HG03280 (cell line): Measurements from ENCODE around the gene CYP4F3.
"Not testable (repeated sequence)": the region's sequence is repeated elsewhere in the genome, so short reads cannot be mapped to it uniquely, and the experiment has no call there.

ENCODE experiments used
- ATAC-seq: cut with Tn5 transposase; IDR thresholded peaks from one replicate; pipeline ENCODE4 v1.9.1; 2021; ENCODE audit warnings: mild to moderate bottlenecking, moderate library complexity; ENCODE audit not compliant: unreplicated experiment

Gene CYP4F3

DNA sequence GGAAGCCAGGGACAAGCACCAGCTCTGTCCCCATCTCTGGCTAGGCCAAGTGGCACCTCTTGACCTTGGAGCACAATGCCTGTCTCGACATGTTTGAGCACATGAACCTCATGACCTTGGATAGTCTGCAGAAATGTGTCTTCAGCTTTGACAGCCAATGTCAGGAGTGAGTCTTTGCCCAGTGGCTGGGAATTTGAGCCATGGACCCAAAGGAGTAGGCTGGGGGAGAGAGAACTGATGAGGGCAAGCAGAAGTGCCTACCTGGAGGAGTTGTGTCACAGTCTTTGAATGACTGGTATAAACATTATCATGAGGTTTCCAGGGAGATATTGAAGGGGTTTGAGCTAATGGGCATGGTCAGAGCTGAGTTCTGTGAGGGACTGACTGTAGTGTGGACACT, 25.5 kb downstream of the CYP4F3 start:
- no peak for ATAC-seq

DNA sequence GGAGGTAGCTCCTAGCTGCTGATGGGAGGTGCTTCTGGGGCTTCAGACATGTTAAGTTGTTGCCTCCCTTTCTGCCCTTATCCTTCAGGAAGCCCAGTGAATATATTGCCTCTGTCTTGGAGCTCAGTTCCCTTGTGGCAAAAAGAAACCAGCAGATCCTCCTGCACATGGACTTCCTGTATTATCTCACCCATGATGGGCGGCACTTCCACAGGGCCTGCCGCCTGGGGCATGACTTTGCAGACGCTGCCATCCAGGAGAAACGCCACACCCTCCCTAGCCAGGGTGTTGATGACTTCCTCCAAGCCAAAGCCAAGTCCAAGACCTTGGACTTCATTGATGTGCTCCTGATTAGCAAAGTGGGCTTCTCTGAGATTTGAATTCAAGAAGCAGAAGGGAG, 26.2 kb downstream of the CYP4F3 start:
- ATAC-seq: no peak

DNA sequence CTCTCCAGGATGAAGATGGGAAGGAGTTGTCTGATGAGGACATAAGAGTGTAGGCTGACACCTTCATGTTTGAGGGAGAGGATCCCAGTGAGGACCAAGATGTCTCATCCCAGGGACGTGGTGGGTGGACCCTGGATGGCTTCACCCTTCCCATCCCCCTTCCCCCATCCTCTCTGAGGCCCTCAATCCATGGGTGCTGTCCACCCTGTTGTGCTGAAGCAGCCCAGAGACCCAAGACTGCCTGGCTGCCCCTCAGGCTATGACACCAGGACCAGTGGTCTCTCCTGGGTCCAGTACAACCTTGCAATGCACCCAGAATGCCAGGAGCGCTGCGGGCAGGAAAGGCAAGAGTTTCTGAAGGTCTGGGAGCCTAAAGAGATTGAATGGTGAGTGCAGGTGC, 28.7 kb downstream of the CYP4F3 start:
- ATAC-seq: no peak

DNA sequence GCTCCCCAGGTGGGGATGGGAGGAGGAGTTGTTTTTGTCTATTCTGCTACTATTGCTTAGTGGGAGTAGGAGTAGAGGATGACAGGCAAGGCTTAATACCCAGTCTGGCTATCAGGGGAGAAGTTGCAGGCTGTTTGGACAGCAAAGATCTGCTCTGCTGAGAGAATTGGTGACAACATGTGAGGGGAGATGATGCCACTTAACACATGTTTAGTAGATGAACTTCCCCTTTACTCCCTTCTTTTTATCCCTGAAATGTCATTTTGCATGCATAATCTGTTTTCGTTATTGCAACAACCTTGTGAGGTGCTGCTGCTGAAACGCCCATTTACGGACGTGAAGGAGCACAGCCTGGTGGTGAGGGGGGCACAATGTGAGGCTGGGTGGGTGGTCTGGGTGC, 29.2 kb downstream of the CYP4F3 start:
- no peak for ATAC-seq

DNA sequence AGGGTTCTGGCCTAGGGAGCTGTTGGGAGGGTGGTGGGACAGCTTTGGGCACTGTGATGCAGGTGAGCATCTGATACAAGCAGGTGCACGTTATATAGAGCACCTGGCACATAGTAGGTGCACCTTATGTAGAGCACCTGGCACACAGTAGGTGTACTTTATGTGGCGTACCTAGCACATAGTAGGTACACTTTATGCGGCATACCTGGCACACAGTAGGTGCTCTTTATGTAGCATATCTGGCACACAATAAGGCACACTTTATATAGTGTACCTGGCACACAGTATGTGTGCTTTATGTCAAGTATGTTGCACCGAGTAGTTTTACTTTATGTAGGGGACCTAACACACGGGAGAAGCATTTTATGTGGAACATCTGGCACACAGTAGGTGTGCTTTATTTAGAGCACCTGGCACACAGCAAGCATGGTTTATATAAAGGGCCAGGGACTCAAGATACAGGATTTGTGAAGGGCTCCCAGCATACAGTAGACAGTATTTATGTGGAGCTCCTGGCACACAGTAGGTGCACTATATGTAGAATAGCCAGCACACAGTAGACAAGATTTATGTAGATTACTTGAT, 30.6 kb downstream of the CYP4F3 start:
- no peak for ATAC-seq

DNA sequence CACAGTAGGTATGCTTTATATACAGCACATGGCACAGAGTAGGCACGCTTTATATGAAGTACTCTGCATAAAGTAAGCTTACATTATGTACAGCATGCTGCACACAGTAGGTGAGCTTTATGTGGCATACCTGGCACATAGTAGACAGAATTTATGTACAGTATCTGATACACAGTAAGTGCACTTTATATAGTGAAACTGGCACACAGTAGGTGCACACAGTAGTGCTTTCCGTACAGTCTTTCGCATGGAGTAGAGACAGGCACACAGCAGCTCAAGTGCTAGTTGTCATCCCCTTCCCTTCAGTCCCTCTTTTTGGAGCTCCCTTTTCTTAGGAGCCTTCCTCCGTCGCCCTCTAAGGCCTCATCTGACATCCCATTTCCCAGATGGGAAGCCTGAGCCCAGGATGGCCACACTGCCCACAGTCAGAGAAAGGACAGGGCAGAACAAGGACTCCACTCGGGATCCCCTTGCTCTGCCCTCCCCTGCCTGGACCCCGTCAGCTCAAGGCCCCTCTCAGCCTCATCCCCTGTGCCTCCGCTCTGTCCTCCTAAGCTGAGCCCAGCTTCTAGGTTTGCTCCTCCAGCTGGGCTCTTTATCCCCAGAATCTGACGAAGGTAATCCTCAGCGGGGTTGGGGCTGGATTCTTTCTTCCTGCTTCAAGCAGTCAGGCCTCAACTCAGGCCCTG, 31.3 kb downstream of the CYP4F3 start:
- ATAC-seq: no peak

DNA sequence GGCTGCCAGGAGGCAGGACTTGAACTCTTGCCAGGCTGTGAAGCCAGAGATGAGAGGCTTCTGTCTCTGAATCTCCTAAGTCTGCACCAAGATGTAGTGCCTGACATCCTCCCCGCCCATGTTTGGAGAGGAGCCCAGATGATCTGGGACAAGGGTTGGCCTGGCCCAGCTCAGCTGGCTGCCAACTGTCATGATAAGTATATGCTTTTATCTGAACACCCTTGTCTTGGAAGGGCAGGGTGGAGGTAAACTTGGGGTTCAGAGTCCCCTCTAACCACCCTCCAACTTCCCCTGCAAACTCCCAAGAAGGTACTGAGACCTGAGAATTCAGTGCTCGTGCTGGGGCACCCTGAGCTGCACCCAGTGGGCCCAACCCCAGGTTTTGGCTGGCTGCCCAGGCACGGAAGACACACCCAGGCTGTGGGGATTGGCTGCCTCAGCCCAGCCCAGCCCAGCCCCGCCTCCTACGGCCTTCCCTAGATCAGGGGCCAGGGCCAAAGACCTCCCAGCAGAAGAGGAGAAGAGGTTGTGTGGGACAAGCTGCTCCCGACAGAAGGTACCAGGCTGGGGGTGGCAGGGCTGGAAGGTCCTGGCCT, 32.0 kb downstream of the CYP4F3 start, which contains the start of gene CYP4F12:
TSS of gene CYP4F12 (plus strand) at position 508 of the 596 bp plus-strand sequence. CDS start 443 bp downstream, outside the sequence.
- ATAC-seq: no peak

DNA sequence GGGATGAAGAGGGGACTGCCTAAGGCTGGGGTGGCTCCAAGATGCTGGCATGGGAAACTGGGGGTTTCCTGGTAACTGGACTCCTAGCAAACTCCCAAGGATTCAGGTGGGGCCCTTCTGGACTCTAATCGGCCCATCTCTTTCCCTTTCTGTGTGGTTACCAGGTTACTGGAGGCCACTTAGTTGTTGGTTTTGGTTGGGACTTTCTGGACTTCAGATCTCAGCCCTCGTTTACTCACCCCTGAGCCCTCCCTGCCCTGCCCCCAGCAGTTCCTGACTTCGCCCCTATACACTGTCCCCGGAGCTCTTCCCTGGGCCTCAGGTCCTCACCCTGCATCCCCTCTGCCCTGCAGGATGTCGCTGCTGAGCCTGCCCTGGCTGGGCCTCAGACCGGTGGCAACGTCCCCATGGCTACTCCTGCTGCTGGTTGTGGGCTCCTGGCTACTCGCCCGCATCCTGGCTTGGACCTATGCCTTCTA, 32.5 kb downstream of the CYP4F3 start:
- no peak for ATAC-seq

DNA sequence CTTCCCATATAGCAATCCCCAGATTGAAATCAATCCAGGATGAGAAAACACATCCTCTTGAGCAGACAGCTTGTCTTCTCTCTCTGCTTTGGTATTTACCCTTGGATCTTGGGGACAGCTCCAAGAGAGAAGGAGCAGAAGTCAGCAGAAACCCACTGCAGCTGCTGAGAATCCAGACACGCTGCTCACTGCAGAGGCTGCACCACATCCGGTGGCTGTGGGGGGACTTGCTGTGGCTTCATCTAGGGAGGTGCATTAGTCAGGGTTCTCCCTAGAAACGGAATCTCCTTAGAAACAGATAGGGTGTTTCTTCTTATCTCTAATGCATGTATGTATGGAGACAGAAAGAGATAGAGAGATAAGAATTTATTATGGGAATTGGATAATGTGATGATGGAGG, 34.9 kb downstream of the CYP4F3 start:
- no peak for ATAC-seq

DNA sequence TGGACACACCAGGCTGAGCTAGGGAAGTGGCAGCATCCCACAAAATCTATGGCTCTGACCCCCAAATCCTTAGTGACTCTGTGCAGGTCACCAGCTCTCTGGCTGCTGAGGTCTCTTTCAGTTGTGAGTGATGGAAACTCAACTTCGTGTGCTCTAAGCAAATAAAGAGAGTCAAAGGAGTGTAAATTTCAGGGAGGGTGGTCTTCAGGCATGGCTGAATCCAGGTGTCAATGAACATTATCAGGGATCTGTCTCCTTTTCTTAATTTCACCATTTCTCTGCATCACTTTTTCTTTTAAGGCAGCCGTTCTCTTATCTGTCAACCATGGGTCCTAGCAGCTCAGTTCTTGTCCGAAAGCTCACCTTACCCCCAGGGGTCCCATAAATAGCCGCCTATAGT, 38.4 kb downstream of the CYP4F3 start:
- ATAC-seq: no peak

DNA sequence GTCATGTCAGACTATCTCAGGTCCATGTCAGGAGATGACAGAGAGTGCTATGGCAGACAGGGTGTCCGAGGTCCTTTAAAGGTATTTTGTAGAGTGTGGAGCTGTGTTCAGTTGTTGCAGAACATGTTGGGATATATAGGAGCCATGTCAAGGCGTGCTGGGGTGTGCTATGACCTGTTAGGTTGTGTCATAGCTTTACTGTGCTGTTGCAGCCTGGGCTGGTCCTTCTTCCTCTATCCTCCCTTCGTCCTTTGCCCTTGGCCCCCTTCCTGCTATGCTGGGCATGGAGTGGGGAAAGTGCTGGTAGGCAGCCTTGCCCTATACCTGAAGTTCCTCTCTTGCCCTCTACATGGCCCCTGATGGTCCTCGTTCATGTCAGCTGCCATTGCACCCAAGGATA, 39.2 kb downstream of the CYP4F3 start:
- ATAC-seq: not testable (repeated sequence)

DNA sequence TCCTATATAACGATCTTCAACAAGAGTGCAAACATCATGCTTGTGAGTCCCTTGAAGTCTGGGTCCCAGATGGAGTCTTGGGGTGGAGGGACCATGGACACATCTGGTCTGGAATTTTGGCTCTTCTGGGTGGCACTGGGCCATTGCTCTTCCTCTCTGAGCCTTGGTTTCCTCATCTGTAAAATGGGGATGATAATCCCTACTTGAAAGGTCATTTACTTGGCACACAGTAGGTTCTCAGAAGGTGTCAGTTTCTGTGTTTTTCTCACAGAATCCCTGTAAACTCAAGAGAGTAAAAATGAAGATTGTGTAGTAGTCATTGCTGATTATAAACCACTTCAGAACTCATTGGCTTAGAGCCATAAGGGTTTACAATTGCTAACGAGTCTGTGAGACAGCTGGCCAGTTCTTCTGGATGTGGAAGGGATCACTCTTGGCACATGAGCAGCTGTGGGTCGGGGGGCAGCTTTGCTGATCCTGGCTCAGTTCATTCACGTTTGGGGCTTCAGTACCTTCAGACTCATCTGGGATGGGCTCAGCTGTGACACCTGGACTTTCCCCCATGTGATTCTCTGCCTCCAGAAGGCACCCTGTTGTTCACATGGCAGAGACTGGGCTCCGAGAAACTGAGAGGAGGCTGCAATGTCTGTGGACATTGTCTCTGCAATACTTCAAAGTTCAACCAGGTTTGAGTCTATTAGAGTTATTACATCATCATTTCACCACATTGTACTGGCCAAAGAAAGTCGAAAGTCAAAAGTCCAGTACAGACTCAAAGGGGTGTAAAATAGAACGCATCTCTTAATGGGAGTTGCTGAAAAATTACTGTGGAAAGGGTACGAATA, 40.0 kb downstream of the CYP4F3 start:
- ATAC-seq: no peak

DNA sequence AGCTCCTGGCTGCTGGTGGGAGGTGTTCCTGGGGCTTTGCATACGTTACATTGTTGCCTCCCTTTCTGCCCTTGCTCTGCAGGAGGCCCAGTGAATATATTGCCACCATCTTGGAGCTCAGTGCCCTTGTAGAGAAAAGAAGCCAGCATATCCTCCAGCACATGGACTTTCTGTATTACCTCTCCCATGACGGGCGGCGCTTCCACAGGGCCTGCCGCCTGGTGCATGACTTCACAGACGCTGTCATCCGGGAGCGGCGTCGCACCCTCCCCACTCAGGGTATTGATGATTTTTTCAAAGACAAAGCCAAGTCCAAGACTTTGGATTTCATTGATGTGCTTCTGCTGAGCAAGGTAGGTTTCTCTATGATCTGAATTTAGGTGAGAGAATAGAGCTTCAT, 42.7 kb downstream of the CYP4F3 start:
- ATAC-seq: no peak

DNA sequence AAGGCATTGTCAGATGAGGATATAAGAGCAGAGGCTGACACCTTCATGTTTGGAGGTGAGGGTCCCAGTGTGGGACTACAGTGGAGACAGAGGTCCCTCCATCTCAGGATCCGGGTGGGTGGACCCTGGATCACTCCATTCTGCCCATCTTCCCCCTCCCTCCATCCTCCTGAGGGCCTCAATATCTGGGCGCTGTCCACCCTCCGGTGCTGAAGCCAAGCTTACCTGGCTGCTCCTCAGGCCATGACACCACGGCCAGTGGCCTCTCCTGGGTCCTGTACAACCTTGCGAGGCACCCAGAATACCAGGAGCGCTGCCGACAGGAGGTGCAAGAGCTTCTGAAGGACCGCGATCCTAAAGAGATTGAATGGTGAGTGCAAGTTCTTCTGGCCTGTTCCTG, 44.1 kb downstream of the CYP4F3 start:
- no peak for ATAC-seq

DNA sequence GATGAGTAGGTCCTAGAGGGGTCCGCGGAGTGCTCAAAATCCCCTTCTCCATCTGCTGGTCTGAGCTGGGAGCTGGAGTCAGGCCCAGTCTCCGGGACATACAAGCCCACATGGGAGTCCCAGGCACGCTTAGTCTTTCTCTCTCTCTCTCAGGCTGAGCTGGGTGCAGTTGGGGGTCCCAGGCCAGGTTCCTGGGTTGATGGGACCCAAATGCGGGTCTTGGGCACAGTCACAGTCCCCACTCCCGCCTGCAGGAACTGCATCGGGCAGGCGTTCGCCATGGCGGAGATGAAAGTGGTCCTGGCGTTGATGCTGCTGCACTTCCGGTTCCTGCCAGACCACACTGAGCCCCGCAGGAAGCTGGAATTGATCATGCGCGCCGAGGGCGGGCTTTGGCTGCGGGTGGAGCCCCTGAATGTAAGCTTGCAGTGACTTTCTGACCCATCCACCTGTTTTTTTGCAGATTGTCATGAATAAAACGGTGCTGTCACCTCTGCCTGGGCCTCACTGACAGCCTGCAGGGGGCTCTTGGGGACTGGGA, 56.0 kb downstream of the CYP4F3 start:
- no peak for ATAC-seq

DNA sequence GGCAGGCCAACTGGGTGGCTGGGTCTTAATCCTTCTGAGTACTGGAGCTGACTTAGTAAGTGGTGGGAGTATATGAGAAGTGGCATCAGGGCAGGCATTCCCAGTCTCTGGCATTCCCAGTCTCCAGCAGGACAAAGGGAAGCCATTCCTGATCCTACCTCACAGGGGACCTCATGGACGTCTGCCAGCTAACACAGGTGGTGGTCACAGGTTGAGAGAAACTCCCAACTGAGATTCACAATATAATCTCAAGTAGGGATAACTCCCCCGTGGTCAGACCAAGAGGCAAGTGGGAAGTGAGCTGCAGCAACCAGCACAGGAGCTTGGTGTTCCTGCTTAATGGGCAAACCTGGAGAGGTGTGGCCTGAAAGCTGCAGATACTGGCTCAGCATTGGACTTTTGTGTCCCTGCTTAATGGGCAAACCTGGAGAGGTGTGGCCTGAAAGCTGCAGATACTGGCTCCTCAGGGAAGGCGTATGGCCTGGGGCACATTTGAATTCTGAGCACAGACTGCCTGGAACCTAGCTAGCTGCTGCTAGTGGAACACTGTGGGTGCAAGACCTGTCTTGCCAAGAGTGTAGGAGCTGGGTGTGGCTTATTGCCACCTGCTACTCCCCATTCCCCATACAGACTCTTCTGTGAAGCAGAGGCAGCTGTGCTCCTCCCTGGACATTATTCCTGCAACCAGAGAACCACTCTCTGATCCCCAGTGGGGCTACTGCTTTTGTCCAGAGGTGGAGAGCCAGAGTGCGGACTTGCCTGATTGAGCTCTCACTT, 61.2 kb downstream of the CYP4F3 start:
- ATAC-seq: no peak

DNA sequence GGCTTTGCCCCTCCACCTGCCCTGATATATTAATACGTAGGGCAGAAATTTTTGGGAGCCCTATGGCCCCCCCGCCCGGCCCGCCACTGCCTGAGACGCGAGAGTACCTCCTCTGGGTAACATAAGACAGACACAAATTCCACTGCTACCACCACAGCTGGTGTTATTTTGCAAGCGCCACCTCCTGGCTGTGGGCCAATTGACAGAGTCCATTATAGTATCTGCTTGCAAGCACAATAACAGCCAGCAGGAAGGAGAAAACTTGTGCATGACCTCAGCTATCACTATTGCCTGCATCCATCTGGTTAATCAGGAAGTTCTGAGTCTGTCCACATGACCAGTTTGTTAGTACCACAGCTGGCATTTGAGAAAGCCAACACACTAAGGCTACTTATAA, 61.8 kb downstream of the CYP4F3 start:
- ATAC-seq: no peak
